NT2/D1 (cell line): ENCODE measurements around the gene CDK11B.

Source experiments
- DNase-seq: peaks from one replicate; pipeline ENCODE4 v3.0.0-alpha.2; 2011; ENCODE audit warnings: low read depth, low spot score
- H3K27me3 ChIP-seq: 2 replicates; pipeline ENCODE4 v1.6.0; 2011; ENCODE audit warnings: mild to moderate bottlenecking; ENCODE audit not compliant: insufficient read length, insufficient read depth
- H3K36me3 ChIP-seq: 2 replicates; pipeline ENCODE4 v1.6.1; 2011; ENCODE audit warnings: mild to moderate bottlenecking, low read length, mixed read lengths; ENCODE audit not compliant: insufficient read depth, insufficient read length
- H3K4me1 ChIP-seq: 2 replicates; pipeline ENCODE4 v1.5.1; 2011; ENCODE audit not compliant: insufficient read depth, insufficient read length
- H3K4me3 ChIP-seq: 2 replicates; pipeline ENCODE4 v1.5.1; 2011; ENCODE audit warnings: low read depth; ENCODE audit not compliant: insufficient read length
- H3K9ac ChIP-seq: 2 replicates; pipeline ENCODE4 v1.6.0; 2011; ENCODE audit warnings: low read depth; ENCODE audit not compliant: insufficient read length
- H3K9me3 ChIP-seq: 2 replicates; pipeline ENCODE4 v1.5.1; 2011; ENCODE audit warnings: mild to moderate bottlenecking, low read length; ENCODE audit not compliant: insufficient read depth
- SUZ12 ChIP-seq: IDR thresholded peaks from 2 replicates; pipeline ENCODE4 v1.6.1; 2011; ENCODE audit not compliant: insufficient read length, insufficient read depth; ENCODE audit errors: extremely low read depth
- YY1 ChIP-seq: IDR thresholded peaks from 2 replicates; pipeline ENCODE4 v1.6.1; 2011; ENCODE audit not compliant: insufficient read length, insufficient read depth
- ZNF274 ChIP-seq: IDR thresholded peaks from 2 replicates; pipeline ENCODE4 v1.6.1; 2011; ENCODE audit warnings: mild to moderate bottlenecking, low read depth, low read length

CDK11B gene

GRCh38 chr1:1600861-1601563, 57.8 kb downstream of the CDK11B start:
- H3K9me3 ChIP-seq = no peaks in the 10 kb centered on the region
- TF ChIP-seq YY1 (no peak), ZNF274 (no peak)
- H3K9ac ChIP-seq = peak overlapping the region; percentile 61
- H3K4me1 ChIP-seq = peaks cover 26% of the 10 kb centered on the region
- peaks cover 20% of the 10 kb centered on the region for H3K27me3 ChIP-seq
- no peaks in the 10 kb centered on the region for H3K36me3 ChIP-seq
- peak overlapping the region; percentile 2 for H3K4me3 ChIP-seq
- no peak for DNase-seq

DNA sequence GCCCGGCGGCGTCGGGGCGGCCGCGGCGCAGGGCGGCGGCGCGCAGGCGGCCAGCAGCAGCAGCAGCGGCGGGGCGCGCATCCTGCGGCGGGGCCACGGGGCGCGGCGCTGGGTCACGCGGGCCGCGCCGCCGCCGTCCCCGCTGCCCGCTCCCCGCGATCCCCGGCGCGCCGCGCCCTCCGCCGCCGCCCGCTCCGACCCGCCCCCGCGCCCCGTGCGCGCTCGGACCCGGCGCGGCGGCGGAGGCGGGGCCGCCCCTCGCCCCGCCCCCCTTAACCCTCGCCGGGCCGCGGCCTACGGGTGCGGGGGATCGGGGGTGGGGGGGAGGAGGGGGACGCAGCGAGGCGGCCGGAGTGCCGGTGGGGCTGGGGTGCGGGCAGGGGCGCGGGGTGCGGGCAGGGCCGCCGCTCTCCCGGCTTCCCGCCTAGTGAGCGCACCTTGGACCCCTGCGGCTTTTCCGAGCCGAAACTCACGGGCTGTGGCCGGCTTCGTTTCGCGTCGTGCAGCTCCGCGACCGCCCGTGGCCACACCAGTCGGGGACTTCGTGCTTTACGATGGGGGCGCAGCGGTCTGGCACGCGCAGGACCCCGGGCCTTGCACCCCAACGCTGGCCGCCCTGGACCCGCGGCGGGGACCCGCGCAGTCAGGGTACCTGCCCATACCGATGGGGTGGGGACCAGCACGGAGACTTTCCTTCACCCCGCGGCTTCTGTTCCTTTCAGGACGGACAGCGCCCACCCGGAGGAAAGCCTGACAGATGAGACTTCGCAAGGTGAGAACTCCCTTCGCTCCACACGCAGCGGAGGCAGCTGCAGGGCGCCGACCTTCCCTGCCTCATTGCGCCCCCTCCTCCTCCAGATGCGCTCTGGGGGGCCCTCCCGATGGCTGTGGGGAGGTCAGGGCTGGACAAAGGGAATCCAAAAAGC, 58.6 kb downstream of the CDK11B start, which contains the start of gene FNDC10:
Gene FNDC10, minus strand, starts transcription at position 201 of the 926 bp plus-strand sequence. Its CDS starts 120 bp downstream, at position 81.
- H3K27me3 ChIP-seq = peaks cover 23% of the 10 kb centered on the region
- H3K9ac ChIP-seq = peak within 1 kb of the TSS; percentile 79
- H3K4me1 ChIP-seq = peaks cover 26% of the 10 kb centered on the region
- H3K9me3 ChIP-seq = no peaks in the 10 kb centered on the region
- peak within 1 kb of the TSS; percentile 45 for H3K4me3 ChIP-seq
- TF ChIP-seq SUZ12 = no peak
- no peak for TF ChIP-seq ZNF274
- TF ChIP-seq YY1 = no peak
- H3K36me3 ChIP-seq = no peaks in the 10 kb centered on the region
- no peak for DNase-seq

GRCh38 chr1:1599030-1599934, 59.5 kb downstream of the CDK11B start:
- TF ChIP-seq SUZ12 (no peak), ZNF274 (no peak), YY1 (no peak)
- Histone ChIP-seq H3K36me3 (no peaks in the 10 kb centered on the region), H3K4me1 (peaks cover 30% of the 10 kb centered on the region), H3K9ac (peak overlapping the region; percentile 79), H3K9me3 (no peaks in the 10 kb centered on the region), H3K27me3 (peaks cover 23% of the 10 kb centered on the region), H3K4me3 (peak overlapping the region; percentile 45)
- DNase-seq = no peak

- no peak overlapping the region for H3K4me3 ChIP-seq
- peaks cover 33% of the 10 kb centered on the region for H3K4me1 ChIP-seq
- H3K9me3 ChIP-seq = no peaks in the 10 kb centered on the region
- no peak for DNase-seq
- H3K36me3 ChIP-seq = no peaks in the 10 kb centered on the region
- H3K27me3 ChIP-seq = peaks cover 23% of the 10 kb centered on the region
- H3K9ac ChIP-seq = peak overlapping the region; percentile 79
- TF ChIP-seq SUZ12 (no peak), ZNF274 (no peak), YY1 (no peak)
Observed at GRCh38 chr1:1598720-1599029, 60.1 kb downstream of the CDK11B start.

DNA sequence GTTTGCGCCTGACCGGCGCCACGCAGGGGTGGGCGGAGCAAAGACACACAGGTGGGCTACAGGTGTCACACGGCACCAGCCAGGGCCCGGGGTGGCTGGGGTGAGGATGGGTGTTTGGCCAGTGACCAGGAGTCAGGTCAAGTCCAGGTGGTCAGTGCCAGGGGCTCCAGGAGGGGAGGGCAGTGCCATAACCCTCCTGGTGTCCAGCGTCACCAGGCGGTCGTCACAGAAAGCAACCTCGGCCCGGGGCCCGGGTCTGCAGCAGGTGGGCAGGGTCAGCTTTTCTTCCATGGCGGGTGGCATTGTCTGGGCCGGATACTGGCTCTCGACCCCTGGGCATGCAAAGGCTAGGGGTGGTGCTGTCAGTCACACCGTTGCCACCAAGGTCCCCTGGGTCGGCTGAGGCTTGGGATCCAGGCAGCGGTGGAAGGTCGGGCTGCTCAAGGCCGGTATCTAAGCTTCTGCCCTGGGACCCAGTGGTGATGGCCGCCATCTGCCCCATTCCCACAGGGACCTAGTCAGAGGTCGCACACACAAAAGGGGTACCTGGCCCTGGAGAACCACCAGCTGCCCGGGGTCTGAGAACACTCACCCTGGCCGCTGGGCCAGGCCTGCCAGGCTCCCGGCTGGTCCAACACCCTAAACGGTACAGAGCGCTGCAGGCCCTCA, 60.6 kb downstream of the CDK11B start:
- peaks cover 23% of the 10 kb centered on the region for H3K27me3 ChIP-seq
- peak overlapping the region; percentile 46 for H3K9ac ChIP-seq
- H3K4me1 ChIP-seq = peaks cover 33% of the 10 kb centered on the region
- no peak for DNase-seq
- H3K36me3 ChIP-seq = no peaks in the 10 kb centered on the region
- no peak overlapping the region for H3K4me3 ChIP-seq
- H3K9me3 ChIP-seq = no peaks in the 10 kb centered on the region
- no peak for TF ChIP-seq YY1
- no peak for TF ChIP-seq ZNF274

GRCh38 chr1:1597275-1597930, 61.4 kb downstream of the CDK11B start:
- TF ChIP-seq YY1 = no peak
- TF ChIP-seq ZNF274 = no peak
- TF ChIP-seq SUZ12 = no peak
- DNase-seq = no peak
- H3K27me3 ChIP-seq = peaks cover 23% of the 10 kb centered on the region
- H3K36me3 ChIP-seq = no peaks in the 10 kb centered on the region
- no peaks in the 10 kb centered on the region for H3K9me3 ChIP-seq
- H3K9ac ChIP-seq = peak overlapping the region; percentile 51
- peak overlapping the region; percentile 12 for H3K4me3 ChIP-seq
- peaks cover 32% of the 10 kb centered on the region for H3K4me1 ChIP-seq
